NCI-H345 treated with DMSO at 0.1 percent for 48 hours (cell line): ENCODE results near the gene FPR3.
"Not testable (repeated sequence)": the region's sequence is repeated elsewhere in the genome, so short reads cannot be mapped to it uniquely, and the experiment has no call there.

ENCODE experiments used
- DNase-seq: peaks from one replicate; lab custom pipeline; 2025; ENCODE audit not compliant: unreplicated experiment; lab: John Stamatoyannopoulos, UW

The FPR3 gene

DNA sequence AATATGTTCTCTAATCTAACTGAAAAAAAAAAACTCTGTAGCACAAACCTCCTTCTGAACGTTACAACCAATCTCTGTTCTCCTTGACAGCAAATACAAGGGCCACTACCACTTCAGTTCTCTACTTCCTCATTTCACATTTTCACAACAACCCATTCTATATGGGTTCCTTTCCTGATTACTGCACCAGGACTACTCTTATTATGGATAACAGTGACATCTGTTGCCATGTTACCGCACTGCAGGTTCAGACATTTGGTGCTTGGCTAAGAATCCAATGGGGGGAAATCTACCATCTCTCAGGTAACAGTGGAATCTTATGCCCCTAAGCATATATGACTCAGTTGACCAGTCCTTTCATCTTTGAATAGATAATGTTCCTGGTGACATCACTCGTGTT is 11.6 kb upstream of the FPR3 start:
- no peak for DNase-seq

GRCh38 chr19:51784109-51784785 is 10.7 kb upstream of the FPR3 start:
- DNase-seq: no peak

DNA sequence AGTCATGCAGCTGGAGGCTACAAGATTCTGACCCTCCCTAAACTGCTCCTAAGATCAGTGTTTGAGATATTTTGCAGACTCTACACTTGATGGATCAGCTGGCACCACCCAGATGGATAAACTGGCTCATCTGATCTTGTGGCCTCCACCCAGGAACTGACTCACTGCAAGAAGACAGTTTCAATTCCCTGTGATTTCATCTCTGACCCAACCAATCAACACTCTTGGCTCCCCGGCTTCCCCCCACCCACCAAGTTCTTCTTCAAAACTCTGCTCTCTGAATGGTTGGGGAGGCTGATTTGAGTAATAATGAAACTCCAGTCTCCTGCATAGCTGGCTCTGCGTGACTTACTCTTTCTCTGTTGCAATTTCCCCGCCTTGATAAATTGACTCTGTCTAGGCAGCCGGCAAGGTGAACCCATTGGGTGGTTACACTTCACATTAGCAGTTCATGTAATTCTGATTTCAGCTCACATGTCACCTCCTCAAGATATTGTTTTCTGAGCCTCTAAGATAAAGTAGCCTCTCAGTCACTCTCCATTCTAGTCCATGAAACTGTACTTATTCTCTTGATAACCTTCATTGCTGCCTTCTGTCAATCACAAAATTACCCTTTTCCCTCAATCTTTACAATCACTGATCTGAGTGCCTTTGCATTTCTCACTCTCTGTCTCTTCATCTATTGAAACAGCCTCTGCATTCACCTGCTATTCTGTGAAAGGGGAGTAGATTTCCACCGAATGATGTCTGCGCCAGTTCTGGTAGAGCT is 9.9 kb upstream of the FPR3 start:
- no peak for DNase-seq

GRCh38 chr19:51786646-51787494 is 8.1 kb upstream of the FPR3 start:
- DNase-seq: no peak

GRCh38 chr19:51788029-51788428 is 6.9 kb upstream of the FPR3 start:
- DNase-seq: no peak

DNA sequence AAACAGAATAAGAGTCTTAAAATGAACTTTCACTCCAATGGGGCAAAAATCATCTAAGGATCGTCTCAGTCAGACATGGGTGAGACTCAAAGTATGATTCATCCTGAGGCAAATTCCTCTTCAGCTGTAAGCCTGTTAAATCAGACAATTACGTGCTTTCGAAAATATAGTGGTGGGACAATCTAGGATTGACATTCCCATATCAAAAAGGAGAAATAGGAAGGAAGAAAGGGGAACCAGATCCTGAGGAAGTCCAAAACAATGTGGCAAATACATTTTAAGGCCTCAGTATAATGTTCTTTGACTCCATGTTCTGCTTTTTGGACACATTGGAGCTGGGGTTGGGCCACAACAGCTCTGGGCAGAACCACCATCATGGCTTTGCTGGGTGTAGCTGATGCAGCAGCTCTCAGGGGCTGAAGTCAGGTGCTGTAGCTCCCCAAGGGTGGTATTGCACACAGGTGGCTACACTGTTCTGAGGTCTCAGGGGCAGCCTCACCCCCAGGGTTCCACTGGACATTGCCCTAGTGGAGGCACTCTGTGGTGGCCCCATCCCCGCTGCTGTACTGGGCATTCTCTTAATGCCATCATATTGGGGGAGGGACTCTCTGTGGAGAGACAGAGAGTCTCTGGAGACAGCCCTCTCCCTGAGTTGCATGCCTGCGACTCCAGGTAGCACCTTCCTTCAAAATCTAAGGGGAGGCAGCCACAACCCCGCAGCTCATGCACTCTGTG is 5.7 kb upstream of the FPR3 start:
- DNase-seq: no peak

DNA sequence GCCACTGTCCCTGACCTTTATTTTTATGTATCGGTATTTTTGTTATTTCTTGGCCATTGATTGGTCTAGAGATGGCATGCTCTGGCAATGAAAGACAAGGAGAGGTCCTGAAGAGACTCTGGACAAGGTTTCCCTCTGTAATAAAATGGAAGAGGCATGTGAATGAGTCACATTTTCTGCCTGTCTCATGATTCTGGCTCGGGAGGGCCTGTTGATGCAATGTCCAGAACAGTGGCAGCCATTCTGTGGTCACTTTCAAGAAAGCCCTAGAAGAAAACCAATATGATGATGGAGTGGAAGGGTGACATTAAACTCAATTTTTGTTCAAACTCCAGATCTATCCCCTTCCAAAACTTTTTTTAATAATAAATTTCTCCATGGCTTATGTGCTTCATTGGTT is 2.0 kb upstream of the FPR3 start:
- no peak for DNase-seq

DNA sequence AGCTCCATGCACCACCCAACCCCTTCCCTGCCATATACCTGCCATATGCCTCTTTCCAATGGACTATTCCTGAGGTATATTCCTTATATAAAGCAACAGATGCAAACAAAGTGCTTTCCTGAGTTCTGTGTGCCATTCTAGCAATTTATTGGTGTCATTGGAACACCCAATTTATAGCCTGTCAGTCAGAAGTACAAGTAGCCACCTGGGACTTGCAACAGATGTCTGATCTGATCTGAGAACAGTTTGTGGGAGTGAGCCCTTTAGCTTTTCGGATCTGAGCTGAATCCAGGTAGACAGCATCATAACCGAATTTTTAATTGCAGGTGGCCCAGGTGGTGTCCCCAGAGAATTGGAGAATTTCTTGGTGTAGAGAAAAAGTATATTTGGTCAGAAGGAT is 963 bp upstream of the FPR3 start:
- DNase-seq: no peak

- no peak for DNase-seq
These were observed 1.3 kb downstream of the FPR3 start for GRCh38 chr19:51796195-51796679.

GRCh38 chr19:51797480-51797879 is 2.5 kb downstream of the FPR3 start:
- DNase-seq: no peak

DNA sequence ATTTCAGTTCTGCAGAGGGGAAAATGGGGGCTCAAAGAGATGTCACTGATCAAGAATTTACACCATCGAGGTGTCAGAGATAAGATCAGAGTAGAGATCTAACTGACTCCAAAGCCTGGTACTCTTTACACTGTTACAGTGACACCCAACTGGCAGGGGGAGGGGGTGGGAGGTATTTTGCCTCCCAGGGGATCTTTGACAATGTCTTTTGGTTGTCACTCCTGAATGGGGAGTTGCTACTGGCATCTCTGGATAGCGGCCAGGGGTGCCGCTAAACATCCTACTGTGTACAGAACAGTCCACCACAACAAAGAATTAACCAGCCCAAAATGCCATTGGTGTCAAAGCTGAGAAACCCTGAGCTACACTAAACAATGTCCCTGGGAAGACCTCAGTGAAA is 3.1 kb downstream of the FPR3 start:
- DNase-seq: no peak

GRCh38 chr19:51799034-51799773 is 4.2 kb downstream of the FPR3 start:
- no peak for DNase-seq

GRCh38 chr19:51799774-51800472 is 5.0 kb downstream of the FPR3 start:
- no peak for DNase-seq

- DNase-seq: no peak
These were observed 5.7 kb downstream of the FPR3 start for GRCh38 chr19:51800473-51801244.

- no peak for DNase-seq
These were observed 7.8 kb downstream of the FPR3 start for GRCh38 chr19:51802775-51803174.

- no peak for DNase-seq
These were observed 8.6 kb downstream of the FPR3 start for GRCh38 chr19:51803519-51803918.

- no peak for DNase-seq
These were observed 9.0 kb downstream of the FPR3 start for GRCh38 chr19:51803967-51804366.

DNA sequence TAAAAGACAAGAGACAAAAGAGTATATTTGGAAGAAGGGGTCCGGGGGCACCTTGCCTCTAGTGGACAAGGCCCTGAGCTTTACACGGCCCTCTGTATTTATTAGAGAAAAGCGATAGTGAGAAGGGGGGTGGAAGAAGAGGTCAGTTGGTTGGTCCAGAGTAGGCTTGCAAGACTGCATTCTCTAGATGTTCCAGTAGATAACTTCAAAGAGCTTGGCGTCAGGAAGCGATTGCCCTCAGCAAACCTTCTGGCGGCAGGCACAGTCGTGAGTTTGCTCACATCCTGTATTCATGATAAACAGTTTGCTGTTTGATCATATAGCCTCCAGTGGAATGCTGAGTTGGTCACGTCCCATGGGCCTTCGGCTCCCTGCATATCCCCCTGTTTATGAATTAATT is 9.8 kb downstream of the FPR3 start:
- DNase-seq: not testable (repeated sequence)

DNA sequence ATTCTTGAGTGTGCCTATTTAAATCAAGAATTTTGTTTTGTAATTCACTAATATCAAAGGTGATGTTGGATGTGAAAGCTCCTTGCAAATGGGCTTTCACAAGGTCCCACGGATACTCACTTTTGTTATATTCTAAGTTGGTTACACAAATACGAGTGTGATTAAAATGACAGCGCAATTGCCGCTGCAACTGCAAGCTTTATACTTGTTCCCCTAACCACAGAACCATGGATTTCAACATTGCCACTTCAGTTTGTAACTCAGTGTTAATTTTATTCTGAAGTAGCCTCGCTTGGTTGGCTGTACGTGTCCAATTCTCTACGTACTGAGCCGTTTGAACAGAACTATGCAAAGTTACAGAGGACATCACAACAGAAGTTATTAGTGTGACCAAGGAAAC is 10.4 kb downstream of the FPR3 start:
- DNase-seq: not testable (repeated sequence)
